Measurements from ENCODE around the gene PPP1R10.

GRCh38 chr6:30601815-30602641 lies 15.0 kb downstream of the PPP1R10 start:
- TF ChIP-seq EZH2 (optimal IDR thresholded peaks at IDR 0.05; ENCODE audit: low read depth, low read length) (no peak), CTCF (IDR thresholded peaks at IDR 0.05; ENCODE audit: low read length) (no peak)
